Osteocyte (in vitro differentiated cells): ENCODE data around the gene NECAP2. TPM values are rescaled to one million over a fixed set of nuclear protein-coding genes. Genes with fewer than 3 reads are reported as not detected.

Experiments used
- DNase-seq: peaks from one replicate; pipeline ENCODE4 v3.0.0; 2021; ENCODE audit warnings: mixed read lengths; ENCODE audit not compliant: unreplicated experiment; ENCODE audit errors: extremely low spot score
- H3K27ac Mint-ChIP-seq: one replicate; pipeline ENCODE4 v1.8.0; 2021; ENCODE audit warnings: mild to moderate bottlenecking, mixed read lengths; ENCODE audit not compliant: unreplicated experiment
- H3K27me3 Mint-ChIP-seq: one replicate; pipeline ENCODE4 v1.8.0; 2021; ENCODE audit warnings: mixed read lengths; ENCODE audit not compliant: unreplicated experiment
- H3K36me3 Mint-ChIP-seq: one replicate; pipeline ENCODE4 v1.8.0; 2021; ENCODE audit warnings: mixed read lengths; ENCODE audit not compliant: unreplicated experiment
- H3K4me1 Mint-ChIP-seq: one replicate; pipeline ENCODE4 v1.8.0; 2021; ENCODE audit warnings: mixed read lengths; ENCODE audit not compliant: unreplicated experiment
- H3K4me3 Mint-ChIP-seq: one replicate; pipeline ENCODE4 v1.8.0; 2021; ENCODE audit warnings: mild to moderate bottlenecking, moderate library complexity, mixed read lengths; ENCODE audit not compliant: unreplicated experiment
- H3K9me3 Mint-ChIP-seq: one replicate; pipeline ENCODE4 v1.8.0; 2021; ENCODE audit warnings: mixed read lengths; ENCODE audit not compliant: unreplicated experiment
- total RNA-seq: library from RNA; stranded (reverse); gene quantifications from 2 replicates; pipeline ENCODE4 v1.2.1, GENCODE V29; 2021
- TF ChIP-seq, protein P1 (sequence below): fragments of 200-600 bp; sonication (generic); IDR thresholded peaks from 2 replicates; pipeline ENCODE4 v1.5.0; 2021; ENCODE audit warnings: antibody characterized with exemption, mild to moderate bottlenecking, moderate library complexity

Gene NECAP2
- total RNA-seq, 1 donor from 2014 or later: 62.0 TPM

- DNase-seq: no peak
- Mint-ChIP-seq H3K4me3 (no peak overlapping the region), H3K27ac (no peak overlapping the region), H3K4me1 (peaks cover 2% of the 10 kb centered on the region), H3K27me3 (peaks cover 17% of the 10 kb centered on the region), H3K9me3 (no peaks in the 10 kb centered on the region), H3K36me3 (no peaks in the 10 kb centered on the region)
- TF ChIP-seq, protein P1, sequence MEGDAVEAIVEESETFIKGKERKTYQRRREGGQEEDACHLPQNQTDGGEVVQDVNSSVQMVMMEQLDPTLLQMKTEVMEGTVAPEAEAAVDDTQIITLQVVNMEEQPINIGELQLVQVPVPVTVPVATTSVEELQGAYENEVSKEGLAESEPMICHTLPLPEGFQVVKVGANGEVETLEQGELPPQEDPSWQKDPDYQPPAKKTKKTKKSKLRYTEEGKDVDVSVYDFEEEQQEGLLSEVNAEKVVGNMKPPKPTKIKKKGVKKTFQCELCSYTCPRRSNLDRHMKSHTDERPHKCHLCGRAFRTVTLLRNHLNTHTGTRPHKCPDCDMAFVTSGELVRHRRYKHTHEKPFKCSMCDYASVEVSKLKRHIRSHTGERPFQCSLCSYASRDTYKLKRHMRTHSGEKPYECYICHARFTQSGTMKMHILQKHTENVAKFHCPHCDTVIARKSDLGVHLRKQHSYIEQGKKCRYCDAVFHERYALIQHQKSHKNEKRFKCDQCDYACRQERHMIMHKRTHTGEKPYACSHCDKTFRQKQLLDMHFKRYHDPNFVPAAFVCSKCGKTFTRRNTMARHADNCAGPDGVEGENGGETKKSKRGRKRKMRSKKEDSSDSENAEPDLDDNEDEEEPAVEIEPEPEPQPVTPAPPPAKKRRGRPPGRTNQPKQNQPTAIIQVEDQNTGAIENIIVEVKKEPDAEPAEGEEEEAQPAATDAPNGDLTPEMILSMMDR: no peak
These were observed 21.6 kb upstream of the NECAP2 start for GRCh38 chr1:16418823-16419425.

GRCh38 chr1:16420424-16421118, 20.0 kb upstream of the NECAP2 start:
- Mint-ChIP-seq H3K4me1 (peaks cover 2% of the 10 kb centered on the region), H3K4me3 (no peak overlapping the region), H3K36me3 (no peaks in the 10 kb centered on the region), H3K9me3 (no peaks in the 10 kb centered on the region), H3K27me3 (peaks cover 17% of the 10 kb centered on the region), H3K27ac (no peak overlapping the region)
- DNase-seq: no peak
- TF ChIP-seq, protein P1: no peak

DNA sequence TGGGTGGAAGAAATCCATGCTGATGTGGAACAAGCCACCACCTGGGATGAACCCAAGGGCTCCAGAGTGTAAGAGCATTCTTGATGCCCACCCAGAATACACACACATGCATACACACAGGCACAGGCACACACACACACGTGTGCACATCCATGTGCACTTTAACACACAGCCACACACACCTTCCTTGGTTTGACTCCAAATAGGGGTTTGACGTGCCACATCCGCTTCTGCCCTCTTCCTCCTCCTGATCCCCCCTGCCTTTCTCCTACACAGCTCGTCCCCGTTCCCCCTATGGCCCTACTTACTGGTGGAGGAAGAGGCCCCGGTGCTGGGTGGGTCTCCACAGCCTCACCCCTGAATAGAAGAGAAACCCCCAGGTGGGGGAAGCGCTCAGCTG, 19.3 kb upstream of the NECAP2 start:
- no peaks in the 10 kb centered on the region for H3K9me3 Mint-ChIP-seq
- H3K4me3 Mint-ChIP-seq: no peak overlapping the region
- H3K36me3 Mint-ChIP-seq: no peaks in the 10 kb centered on the region
- H3K27ac Mint-ChIP-seq: no peak overlapping the region
- peaks cover 17% of the 10 kb centered on the region for H3K27me3 Mint-ChIP-seq
- TF ChIP-seq, protein P1: no peak
- peaks cover 2% of the 10 kb centered on the region for H3K4me1 Mint-ChIP-seq
- no peak for DNase-seq

- H3K4me1 Mint-ChIP-seq: peaks cover 2% of the 10 kb centered on the region
- H3K36me3 Mint-ChIP-seq: no peaks in the 10 kb centered on the region
- no peak overlapping the region for H3K4me3 Mint-ChIP-seq
- DNase-seq: no peak
- no peaks in the 10 kb centered on the region for H3K9me3 Mint-ChIP-seq
- peaks cover 17% of the 10 kb centered on the region for H3K27me3 Mint-ChIP-seq
- no peak overlapping the region for H3K27ac Mint-ChIP-seq
- TF ChIP-seq, protein P1: no peak
These were observed 18.5 kb upstream of the NECAP2 start for GRCh38 chr1:16422041-16422440.
